H4 (cell line): ENCODE data around the gene REXO1. TPM values are rescaled to one million over a fixed set of nuclear protein-coding genes. Genes with fewer than 3 reads are reported as not detected.
"Not testable (repeated sequence)": the region's sequence is repeated elsewhere in the genome, so short reads cannot be mapped to it uniquely, and the experiment has no call there.

Experiments used
- DNase-seq: peaks from one replicate; pipeline ENCODE4 v3.0.0-alpha.2; 2015; ENCODE audit warnings: low spot score
- total RNA-seq: library from RNA; depleted of rRNA; stranded (reverse); fragments of >200 nt; shearing (Covaris generic); gene quantifications from 2 replicates; pipeline ENCODE4 v1.2.3, GENCODE V29; 2014; rRNA removed

REXO1 gene
- total RNA-seq = 2.3 and 4.2 TPM in 2 replicates

GRCh38 chr19:1848399-1849131, at the start of gene REXO1:
Gene REXO1 (minus strand): TSS chr19:1848483. CDS start chr19:1848358, 125 bp downstream.
- peak; percentile 81 for DNase-seq

- DNase-seq = no peak
Measured at GRCh38 chr19:1896508-1896907, 48.2 kb upstream of the REXO1 start.

- no peak for DNase-seq
Measured at GRCh38 chr19:1893791-1894190, 45.5 kb upstream of the REXO1 start.

GRCh38 chr19:1889907-1890306, 41.6 kb upstream of the REXO1 start:
- no peak for DNase-seq

- DNase-seq = no peak
Measured at GRCh38 chr19:1888385-1888784, 40.1 kb upstream of the REXO1 start.

- DNase-seq = not testable (repeated sequence)
Measured at GRCh38 chr19:1886360-1886759, 38.1 kb upstream of the REXO1 start.

- peak; percentile 85 for DNase-seq
Measured at GRCh38 chr19:1885398-1886119, 37.3 kb upstream of the REXO1 start, which contains the start of gene ABHD17A. Gene ABHD17A (minus strand): TSS chr19:1885496. CDS start chr19:1881566, 3,930 bp downstream.

- DNase-seq = no peak
Measured at GRCh38 chr19:1884719-1885334, 36.5 kb upstream of the REXO1 start.

GRCh38 chr19:1884291-1884718, 36.0 kb upstream of the REXO1 start:
- no peak for DNase-seq

GRCh38 chr19:1883784-1884183, 35.5 kb upstream of the REXO1 start:
- no peak for DNase-seq

GRCh38 chr19:1882786-1883692, 34.8 kb upstream of the REXO1 start:
- DNase-seq = no peak

GRCh38 chr19:1882089-1882785, 34.0 kb upstream of the REXO1 start:
- no peak for DNase-seq

- not testable (repeated sequence) for DNase-seq
Measured at GRCh38 chr19:1881393-1882088, 33.3 kb upstream of the REXO1 start.

- no peak for DNase-seq
Measured at GRCh38 chr19:1880611-1881392, 32.5 kb upstream of the REXO1 start.

GRCh38 chr19:1879982-1880381, 31.7 kb upstream of the REXO1 start:
- not testable (repeated sequence) for DNase-seq

GRCh38 chr19:1878583-1878982, 30.3 kb upstream of the REXO1 start:
- not testable (repeated sequence) for DNase-seq

- DNase-seq = not testable (repeated sequence)
Measured at GRCh38 chr19:1877280-1877660, 29.0 kb upstream of the REXO1 start.

GRCh38 chr19:1876496-1877279, 28.4 kb upstream of the REXO1 start:
- peak; percentile 2 for DNase-seq
